Hematopoietic multipotent progenitor cell treated with erythropoietin and hydrocortisone succinate and interleukin-3 and kit ligand, for 17 days (in vitro differentiated cells): ENCODE results near the gene CR1L.
"Not testable (repeated sequence)": the region's sequence is repeated elsewhere in the genome, so short reads cannot be mapped to it uniquely, and the experiment has no call there.

Source experiments
- DNase-seq: peaks from one replicate; pipeline ENCODE4 v3.0.0-alpha.2; 2015; ENCODE audit warnings: low spot score

Gene CR1L

DNA sequence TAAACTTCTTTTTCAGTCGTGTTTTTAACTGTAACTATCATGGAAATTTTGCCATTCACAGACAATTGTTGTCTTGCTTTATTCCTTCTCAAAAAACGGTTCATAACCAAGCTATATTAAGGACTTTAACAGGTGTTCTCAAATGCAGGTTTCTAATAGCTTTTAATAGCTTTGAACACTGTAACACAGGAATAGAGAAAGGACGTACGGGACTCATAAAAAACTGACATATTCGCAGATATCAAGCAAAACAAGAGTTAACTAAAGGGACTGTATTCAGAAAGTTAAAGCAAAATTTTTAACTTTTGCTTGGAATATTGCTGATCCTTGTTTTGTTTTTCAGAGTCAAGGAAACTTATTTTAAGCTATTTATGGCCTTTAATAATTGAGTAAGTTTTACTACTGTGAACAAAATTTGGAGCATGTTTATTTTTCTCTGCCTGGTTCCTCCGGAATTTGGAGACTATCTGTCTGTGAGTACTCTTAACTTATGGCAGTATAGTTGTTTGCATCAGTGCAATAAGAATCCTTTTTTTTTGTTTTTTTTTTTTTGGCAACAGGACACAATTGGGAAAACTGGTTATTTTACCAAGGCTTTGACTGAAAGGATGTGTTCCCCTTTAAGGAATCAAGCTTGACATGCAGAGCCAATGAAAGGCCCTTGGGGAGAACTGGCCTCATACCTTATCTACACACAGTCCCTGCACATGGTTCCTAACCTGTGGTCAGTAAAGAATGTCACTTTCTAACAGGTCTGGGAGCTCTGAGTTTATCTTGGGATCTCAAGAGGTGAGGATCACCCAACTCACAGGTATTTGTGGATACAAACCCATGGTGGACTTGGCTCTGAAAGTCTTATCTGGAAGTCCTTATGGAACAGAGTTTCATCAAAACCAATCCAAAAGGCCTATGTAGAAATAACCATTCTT lies 101.2 kb downstream of the CR1L start:
- DNase-seq = no peak

GRCh38 chr1:207747627-207748492 lies 102.9 kb downstream of the CR1L start:
- DNase-seq = no peak

DNA sequence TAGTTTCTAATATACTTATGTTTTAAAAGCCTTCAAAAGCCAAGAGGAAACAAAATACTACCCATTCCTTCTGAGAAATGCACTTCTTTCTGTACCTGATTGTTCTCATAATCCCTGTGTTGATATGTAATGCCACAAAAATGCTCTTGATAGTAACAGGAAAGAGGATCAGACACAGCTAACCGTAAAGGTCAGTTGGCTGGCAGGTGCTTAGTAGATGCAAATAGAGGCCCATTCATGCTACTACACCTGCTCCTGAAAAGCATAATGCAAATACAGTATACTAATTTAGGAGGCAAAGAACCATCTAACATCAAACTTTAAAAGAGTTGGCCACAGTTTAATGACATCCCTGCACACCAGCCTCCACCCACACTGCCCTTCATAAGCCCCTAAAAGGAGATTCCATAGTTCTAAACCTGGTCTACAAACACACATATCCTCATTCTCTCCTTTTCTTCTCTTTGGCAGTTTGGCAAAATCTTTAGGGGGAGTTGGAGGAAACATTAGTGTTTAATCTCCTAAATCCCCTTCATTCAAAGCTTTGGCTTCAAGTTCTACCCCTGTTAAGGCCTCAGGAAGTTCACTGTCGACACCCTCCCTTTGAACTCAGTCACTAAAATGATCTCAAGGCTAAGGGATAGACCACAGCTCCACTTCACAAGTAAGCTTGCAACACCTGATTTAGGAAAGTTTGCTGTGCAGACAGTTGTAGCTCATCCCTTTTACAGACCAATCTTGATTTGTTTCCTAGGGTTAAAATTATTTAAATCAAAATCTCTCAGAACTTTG lies 104.0 kb downstream of the CR1L start:
- no peak for DNase-seq

DNA sequence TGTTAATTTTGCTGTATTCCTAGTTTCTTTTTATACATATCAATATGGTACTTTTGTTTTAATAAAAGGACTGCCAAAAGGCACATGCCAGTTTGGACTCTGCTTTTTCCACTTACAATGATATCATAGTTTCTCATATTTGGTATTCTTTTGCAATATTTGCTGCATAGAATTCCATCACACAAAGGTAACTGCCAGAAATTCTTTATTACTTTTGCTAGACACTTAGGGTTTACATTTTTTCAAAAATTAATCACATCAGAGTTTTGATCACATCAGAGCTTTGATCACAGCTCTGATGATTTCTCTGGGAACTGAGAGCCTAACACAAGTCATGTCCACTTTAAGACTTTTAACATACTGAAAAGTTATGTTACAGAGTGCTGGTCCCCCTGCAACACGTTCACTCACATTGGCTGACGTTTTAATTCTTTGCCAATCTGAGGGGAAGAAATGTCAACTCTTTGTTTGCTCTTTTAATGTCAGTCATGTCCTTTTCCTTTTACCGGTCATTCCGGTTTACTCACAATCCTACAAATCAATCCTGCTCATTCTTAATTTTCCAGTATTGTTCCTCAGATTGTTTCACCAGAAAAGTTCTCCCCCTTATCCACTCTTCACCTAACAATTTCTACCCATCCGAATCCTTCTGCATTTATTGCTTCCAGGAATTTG lies 105.8 kb downstream of the CR1L start:
- DNase-seq = no peak

- DNase-seq = not testable (repeated sequence)
These were observed 106.5 kb downstream of the CR1L start for GRCh38 chr1:207751463-207751789.

DNA sequence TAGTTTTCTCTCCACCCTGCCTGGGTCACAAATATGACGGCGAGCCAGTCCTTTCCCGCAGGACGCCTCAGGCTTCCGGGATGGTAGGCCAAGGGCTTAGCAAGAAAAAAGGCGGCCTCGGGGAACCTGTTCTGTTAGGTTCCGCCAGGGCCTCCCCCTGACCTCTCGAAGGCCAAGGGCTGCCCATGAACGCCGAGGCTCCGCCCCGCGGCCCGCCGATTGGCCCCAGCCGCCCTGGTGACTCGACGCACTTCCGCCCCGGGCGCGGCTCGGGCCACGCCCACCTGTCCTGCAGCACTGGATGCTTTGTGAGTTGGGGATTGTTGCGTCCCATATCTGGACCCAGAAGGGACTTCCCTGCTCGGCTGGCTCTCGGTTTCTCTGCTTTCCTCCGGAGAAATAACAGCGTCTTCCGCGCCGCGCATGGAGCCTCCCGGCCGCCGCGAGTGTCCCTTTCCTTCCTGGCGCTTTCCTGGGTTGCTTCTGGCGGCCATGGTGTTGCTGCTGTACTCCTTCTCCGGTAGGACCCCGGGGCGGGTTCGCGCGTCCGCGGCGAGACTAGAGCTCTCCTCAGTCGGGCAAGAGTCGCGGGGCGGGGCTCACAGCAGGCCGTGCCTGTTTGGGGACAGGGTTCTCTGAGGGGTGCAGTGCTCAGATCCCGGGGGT lies 107.0 kb downstream of the CR1L start, which contains the start of gene CD46:
CD46 (plus strand) TSS at position 265 of the 666 bp plus-strand sequence; CDS start at position 424, 159 bp downstream.
- peak; percentile 96 for DNase-seq

- peak; percentile 42 for DNase-seq
These were observed 107.6 kb downstream of the CR1L start for GRCh38 chr1:207752456-207752998.

DNA sequence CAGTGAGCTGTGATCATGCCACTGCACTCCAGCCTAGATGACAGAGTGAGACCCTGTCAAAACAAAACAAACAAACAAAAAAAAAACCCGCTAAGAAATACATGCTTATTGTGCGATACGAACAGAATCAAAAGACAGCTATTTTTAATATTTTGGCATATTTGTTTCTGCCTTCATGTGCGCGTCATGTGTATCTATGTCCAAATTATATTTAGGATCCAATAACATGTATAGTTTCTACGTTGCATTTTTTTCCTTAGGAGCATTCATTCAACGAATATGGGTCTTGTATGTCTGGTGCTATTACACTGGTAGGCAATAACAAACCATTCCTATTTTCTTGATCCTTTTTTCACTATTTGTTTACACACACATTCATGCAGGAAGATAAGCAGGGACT lies 108.7 kb downstream of the CR1L start:
- no peak for DNase-seq

DNA sequence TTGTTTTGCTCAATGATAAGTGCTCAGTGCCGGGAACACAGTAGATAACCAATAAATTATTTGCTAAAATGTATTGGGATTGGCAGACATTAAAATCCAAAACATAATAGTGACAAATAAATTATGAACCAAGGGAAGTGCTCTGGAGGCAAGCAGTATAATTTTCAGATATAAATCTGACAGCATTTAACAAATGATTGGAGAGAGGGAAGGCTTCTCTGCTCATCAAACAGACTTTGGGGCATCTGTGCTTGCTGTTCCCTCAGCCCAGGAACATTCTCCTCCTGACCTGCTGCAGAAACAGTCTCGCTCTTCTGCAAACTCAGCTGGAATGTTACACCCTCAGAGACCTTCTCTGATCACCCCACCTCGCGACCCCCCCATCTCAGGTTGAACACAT lies 109.1 kb downstream of the CR1L start:
- no peak for DNase-seq

DNA sequence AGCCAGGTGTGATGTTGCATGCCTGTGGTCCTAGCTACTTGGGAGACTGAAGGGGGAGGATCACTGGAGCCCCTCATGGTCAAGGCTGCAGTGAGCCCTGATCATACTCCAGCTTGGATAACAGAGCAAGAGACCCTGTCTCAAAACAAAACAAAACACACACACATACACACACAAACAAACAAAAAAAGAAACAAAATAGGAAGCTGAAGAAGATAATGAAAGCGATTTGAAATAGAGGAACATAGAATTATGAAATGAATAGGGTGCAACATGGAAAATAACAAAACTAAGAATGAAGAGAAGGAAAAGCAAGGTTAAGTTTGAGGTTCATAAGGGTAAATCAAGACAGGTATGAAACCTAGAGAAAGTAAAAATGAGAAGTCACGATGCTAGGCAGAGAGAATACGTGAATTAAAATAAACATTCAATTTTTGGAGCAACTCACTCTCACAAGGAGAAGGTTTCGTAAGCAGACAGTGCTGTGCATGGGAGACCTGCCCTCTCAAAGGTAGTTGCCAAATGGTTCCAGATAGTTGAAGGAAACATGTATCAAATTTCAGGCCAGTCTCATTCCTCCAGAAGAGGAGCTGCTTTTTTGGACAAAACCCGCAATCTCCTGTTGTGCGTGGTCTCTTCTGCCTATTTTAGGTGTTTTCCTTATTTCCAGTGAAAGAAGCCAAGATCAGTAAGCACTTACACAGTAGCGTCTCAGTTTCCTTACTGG lies 110.2 kb downstream of the CR1L start:
- no peak for DNase-seq

- DNase-seq = no peak
These were observed 111.1 kb downstream of the CR1L start for GRCh38 chr1:207755846-207756693.

DNA sequence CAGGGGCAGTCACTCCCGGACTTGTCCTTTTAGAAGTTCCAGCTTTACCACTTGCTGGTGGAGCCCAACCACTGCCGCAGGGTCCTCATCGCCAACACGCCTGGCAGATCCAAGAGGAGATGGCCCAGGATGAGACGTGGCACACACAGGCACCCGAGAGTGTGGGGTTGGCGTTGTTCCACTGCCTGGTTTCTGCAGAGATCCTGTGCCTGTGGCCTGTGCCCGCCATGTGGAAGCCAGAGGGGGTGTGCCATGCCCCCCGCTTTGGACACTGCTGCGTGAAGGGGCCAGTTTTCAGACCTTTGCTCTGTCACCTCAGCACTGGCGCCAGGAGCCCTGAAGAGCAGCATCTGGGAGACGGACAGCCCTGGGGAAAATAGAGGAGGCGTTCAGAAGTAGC lies 117.7 kb downstream of the CR1L start:
- no peak for DNase-seq

GRCh38 chr1:207763091-207763490 lies 118.2 kb downstream of the CR1L start:
- no peak for DNase-seq

DNA sequence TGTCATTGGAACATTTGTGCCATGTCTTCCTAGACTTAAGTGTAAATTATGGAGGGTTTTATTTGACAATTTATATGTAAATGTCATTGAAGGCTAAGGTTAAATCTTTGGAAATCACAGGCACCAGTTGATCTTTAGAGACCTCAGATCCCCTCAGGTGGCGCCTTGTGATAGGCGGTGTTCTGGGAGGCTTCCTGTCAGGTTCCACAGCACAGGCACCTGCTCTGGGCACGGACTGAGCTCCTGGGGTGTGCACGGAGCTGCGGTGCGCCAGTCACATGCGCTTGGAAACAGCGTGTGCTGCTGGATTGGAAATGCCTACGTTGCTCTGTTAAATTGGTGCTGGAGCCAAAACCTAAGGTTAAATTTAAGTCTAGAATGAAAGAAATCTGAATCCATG lies 119.0 kb downstream of the CR1L start:
- no peak for DNase-seq

DNA sequence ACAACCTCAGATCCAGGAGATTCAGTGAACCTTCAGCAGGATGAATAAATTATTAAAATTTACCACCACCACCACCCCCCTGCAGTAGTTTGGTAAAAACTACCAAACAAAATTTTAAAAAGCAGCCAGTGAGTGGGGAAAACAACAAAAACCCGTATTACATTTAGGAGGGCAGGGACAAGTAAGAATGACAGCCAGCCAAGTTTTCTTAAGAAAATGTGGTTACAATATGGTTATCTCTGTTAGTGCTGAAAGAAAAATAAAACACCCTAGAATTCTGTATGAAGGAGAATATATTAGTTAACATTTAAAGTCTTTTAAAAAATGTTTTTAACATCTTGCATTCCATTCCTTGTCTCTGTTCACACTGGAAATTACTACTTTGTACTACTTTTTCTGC lies 121.6 kb downstream of the CR1L start:
- no peak for DNase-seq

DNA sequence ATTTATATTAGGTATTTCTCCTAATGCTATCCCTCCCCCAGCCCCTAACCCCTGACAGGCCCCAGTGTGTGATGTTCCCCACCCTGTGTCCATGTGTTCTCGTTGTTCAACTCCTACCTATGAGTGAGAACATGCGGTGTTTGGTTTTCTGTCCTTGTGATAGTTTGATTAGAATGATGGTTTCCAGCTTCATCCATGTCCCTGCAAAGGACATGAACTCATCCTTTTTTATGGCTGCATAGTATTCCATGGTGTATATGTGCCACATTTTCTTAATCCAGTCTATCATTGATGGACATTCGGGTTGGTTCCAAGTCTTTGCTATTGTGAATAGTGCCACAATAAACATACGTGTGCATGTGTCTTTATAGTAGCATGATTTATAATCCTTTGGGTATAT lies 125.6 kb downstream of the CR1L start:
- DNase-seq = not testable (repeated sequence)
